BJ (cell line): ENCODE data around the gene KATNB1. TPM values are rescaled to one million over a fixed set of nuclear protein-coding genes. Genes with fewer than 3 reads are reported as not detected.

ENCODE experiments used
- CTCF ChIA-PET: fragments of 350-600 bp; formaldehyde crosslinking; extraction: SDS; loops from one replicate; lab custom pipeline; 2021; ENCODE audit warnings: antibody characterized with exemption, inconsistent platforms; lab: Yijun Ruan, JAX
- POLR2A ChIA-PET: fragments of 300-600 bp; sonication (Branson Sonifier 250); formaldehyde crosslinking; extraction: SDS; loops from one replicate; lab custom pipeline; 2021; ENCODE audit warnings: antibody characterized with exemption; lab: Charles Lee
- DNase-seq: peaks from one replicate; pipeline ENCODE4 v3.0.0-alpha.2; 2011; ENCODE audit warnings: low read depth
- H3K27me3 ChIP-seq: 2 replicates; pipeline ENCODE4 v1.6.0; 2011; ENCODE audit warnings: low read length; ENCODE audit not compliant: control insufficient read depth, insufficient read depth
- H3K36me3 ChIP-seq: 2 replicates; pipeline ENCODE4 v1.5.1; 2011; ENCODE audit warnings: low read length; ENCODE audit not compliant: control insufficient read depth, insufficient read depth
- H3K4me3 ChIP-seq: 2 replicates; pipeline ENCODE4 v1.5.1; 2011; ENCODE audit warnings: low read depth, mild to moderate bottlenecking, control low read depth, low read length
- polyA plus RNA-seq: library from polyadenylated mRNA; depleted of rRNA; stranded (reverse); fragments of >200 nt; gene quantifications from 2 replicates; pipeline ENCODE4 v1.2.3, GENCODE V29; 2011
- TF ChIP-seq, protein P1 (sequence below): IDR thresholded peaks from 2 replicates; pipeline ENCODE4 v1.5.1; 2011; ENCODE audit warnings: low read depth, mild to moderate bottlenecking, control low read depth, inconsistent platforms, low read length, moderate library complexity; ENCODE audit not compliant: insufficient read depth

Gene KATNB1
- polyA plus RNA-seq, 1 experiment: 28.1 TPM

DNA sequence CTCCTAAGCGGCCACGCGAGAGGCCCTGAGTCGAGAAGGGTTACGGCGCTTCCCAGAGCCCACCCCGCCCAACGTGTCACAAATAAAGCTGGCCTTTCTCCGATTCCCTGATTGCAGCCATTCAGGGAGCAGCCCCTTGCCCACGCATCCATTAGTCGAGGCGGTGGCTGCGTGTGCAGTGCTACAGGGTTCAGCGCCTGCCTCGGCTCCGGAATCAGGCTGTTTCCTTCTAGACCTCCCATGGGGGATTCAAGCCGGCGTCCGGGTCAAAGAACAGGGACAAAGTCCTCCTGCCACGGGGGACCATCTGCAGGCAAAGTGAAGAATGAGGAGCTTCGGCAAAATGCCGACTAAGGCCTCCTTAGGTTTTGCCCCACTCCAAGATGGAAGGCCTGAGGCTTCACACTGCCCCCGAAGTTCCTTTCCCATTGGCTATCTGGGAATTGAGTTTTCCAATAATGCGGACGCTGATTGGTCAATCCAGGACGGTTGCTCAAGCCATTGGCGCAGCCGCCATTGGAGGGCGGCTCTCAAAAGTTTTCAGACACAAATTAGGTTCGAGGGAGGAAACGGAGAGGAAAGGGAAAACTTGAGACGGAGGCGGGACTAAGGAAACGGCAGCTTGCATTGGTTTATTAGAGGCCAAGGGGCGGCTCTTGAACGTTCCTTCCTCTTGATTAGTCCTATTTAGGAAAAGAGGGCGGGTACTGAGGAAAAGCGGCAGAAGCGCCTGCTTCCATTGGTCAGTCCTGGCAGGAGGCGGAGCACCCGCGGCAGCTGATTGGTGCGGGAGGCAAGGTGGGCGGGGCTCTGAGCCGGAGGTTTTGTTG is 430 bp upstream of the KATNB1 start:
- H3K4me3 ChIP-seq: peak overlapping the region; percentile 87
- CTCF ChIA-PET: interaction anchor here (0.6 to 1.5 kb wide), 4 partner anchors 14 to 129 kb away, joined by 3 to 5 read pairs (median 4); no protein-coding TSS in a partner anchor
- POLR2A ChIA-PET: interaction anchor here (0.6 kb wide), 1 partner anchor 148 kb away, joined by 10 read pairs; no protein-coding TSS in a partner anchor
- no peaks in the 10 kb centered on the region for H3K27me3 ChIP-seq
- TF ChIP-seq, protein P1, sequence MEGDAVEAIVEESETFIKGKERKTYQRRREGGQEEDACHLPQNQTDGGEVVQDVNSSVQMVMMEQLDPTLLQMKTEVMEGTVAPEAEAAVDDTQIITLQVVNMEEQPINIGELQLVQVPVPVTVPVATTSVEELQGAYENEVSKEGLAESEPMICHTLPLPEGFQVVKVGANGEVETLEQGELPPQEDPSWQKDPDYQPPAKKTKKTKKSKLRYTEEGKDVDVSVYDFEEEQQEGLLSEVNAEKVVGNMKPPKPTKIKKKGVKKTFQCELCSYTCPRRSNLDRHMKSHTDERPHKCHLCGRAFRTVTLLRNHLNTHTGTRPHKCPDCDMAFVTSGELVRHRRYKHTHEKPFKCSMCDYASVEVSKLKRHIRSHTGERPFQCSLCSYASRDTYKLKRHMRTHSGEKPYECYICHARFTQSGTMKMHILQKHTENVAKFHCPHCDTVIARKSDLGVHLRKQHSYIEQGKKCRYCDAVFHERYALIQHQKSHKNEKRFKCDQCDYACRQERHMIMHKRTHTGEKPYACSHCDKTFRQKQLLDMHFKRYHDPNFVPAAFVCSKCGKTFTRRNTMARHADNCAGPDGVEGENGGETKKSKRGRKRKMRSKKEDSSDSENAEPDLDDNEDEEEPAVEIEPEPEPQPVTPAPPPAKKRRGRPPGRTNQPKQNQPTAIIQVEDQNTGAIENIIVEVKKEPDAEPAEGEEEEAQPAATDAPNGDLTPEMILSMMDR: no peak
- peak; percentile 100 for DNase-seq
- H3K36me3 ChIP-seq: no peaks in the 10 kb centered on the region; the same call in 1 of the 2 replicates

DNA sequence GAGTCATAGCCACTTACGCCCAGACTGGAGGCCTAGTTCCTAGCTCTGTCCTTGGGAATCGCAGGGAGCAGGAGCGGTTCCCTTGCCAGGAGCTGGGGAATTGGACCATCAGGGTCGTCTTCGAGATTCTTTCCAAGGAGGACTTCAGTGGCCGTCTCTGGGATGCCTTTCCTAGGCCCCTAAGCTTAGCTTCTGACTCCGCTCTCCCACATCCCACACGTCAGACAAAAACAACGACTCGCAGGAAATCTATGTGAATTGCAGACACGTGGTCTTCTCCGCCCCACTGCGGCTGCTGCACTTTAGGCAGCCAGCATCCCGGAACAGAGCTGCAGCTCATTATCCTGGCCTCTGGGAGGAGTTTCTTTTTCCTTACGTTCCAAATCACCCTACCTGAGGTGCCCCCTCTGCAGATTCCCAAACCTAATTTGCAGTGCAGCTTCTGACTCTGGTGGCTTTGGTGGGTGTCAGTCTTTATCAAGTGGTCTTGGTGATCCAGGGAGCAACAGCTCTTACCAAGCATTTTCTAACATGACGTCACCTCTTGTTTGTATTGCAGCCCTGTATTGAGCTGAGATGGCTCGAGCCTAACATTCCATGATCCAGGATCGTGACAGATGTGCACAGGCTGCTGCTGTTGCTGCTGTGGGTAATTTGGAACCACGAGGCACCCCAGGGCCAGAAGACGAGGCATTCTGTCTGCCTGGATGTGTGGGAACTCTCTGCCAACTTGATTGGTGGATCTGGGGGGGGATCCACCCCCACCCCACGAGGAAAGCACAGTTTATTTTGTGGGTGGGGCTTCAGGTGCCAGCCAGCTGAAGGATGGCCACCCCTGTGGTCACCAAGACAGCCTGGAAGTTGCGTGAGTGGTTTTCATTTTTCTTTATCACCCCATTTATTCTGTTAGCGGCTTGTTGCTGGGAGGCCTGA is 1.1 kb downstream of the KATNB1 start:
- CTCF ChIA-PET: interaction anchor here (0.6 to 1.7 kb wide), 6 partner anchors 15 to 264 kb away, joined by 3 to 5 read pairs (median 3); partner anchors contain the start of gene ZNF319
- POLR2A ChIA-PET: interaction anchor here (0.5 to 0.6 kb wide), 2 partner anchors 72 to 146 kb away, joined by 10 to 12 read pairs; no protein-coding TSS in a partner anchor
- TF ChIP-seq, protein P1: peak; percentile 31; the same call in 1 of the 2 replicates
- H3K27me3 ChIP-seq: no peaks in the 10 kb centered on the region
- H3K4me3 ChIP-seq: peak overlapping the region; percentile 87
- peak; percentile 35 for DNase-seq
- no peaks in the 10 kb centered on the region; the same call in 1 of the 2 replicates for H3K36me3 ChIP-seq

DNA sequence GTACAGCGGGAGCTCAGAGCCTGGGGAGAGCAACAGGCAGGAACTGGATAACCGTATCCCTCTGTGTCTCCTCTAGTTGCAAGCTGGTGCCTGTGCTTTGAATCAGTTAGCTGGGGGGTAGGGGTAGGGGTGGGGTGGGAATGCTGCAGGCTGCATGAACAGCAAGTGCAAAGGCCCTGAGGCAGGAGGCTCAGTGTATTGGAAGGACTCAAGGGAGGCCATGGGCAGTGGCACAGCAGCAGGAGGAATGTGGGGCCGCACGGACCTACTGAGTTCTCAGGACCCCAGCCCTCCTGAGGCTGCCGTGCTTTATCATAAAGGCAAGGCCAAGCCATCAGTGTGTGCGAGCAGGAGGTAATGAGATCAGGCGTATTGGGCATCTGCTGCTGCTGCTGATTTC is 3.3 kb downstream of the KATNB1 start:
- TF ChIP-seq, protein P1: no peak
- CTCF ChIA-PET: interaction anchor here (1.5 to 4.2 kb wide), 2 partner anchors 9 to 18 kb away, joined by 3 to 22 read pairs; no protein-coding TSS in a partner anchor
- POLR2A ChIA-PET: no interaction called here
- Histone ChIP-seq H3K36me3 (no peaks in the 10 kb centered on the region; the same call in 1 of the 2 replicates), H3K27me3 (no peaks in the 10 kb centered on the region), H3K4me3 (no peak overlapping the region)
- DNase-seq: no peak

DNA sequence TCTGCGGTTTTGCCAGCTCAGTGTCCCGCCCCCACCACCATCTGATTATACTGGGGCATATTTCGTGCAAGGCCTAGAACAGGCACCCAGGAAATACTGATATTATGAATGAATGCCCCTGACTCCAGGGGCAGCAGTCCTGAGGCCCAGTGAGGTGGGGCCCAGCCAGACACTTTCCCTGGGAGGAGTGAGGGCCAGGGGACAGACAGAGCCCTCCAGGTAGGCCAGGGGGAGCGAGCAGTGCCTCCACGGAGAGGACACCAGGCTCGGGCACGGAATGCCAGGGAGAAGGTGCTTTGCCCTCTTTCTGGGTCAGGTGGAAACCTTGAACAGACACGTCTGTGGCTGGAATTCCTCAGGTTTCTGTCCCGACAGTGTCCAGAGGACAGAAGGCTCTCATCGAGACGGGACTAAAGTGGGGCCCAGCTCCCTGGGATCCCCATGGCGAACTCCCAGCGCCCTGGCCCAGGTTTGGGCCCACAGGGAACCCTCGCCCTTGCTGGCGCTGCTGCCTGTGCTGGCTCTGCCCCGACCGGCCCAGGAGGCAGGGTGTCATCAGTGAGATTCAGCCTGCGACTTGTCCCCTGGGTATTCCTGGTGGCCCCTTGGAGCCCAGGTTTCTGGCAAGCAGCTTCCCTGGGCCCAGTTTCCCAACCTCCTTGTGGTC is 4.3 kb downstream of the KATNB1 start:
- no peak overlapping the region for H3K4me3 ChIP-seq
- H3K36me3 ChIP-seq: peaks cover 2% of the 10 kb centered on the region
- TF ChIP-seq, protein P1: no peak
- no peaks in the 10 kb centered on the region for H3K27me3 ChIP-seq
- no peak for DNase-seq
- ChIA-PET POLR2A (no interaction called here), CTCF (interaction anchor here (0.8 to 4.2 kb wide), 2 partner anchors 17 to 123 kb away, joined by 3 to 22 read pairs; no protein-coding TSS in a partner anchor)
